Measurements from ENCODE around the gene COMT. TPM values are rescaled to one million over a fixed set of nuclear protein-coding genes. Genes with fewer than 3 reads are reported as not detected.

COMT gene
- total RNA-seq, 1 experiment from 2014 or later, result 108 TPM

- no peak overlapping the region for H3K27ac ChIP-seq (ENCODE audit: low read length)
- POLR2A ChIA-PET, result no interaction called here
- intact Hi-C loops (cut with micrococcal nuclease; ENCODE audit: unreplicated experiment) (no loop called here), in situ Hi-C loops (cut with HindIII; ENCODE audit: low pct_unique_long_range_greater_than_20kb, low sequenced_read_pairs) (no loop called here)
- TF ChIP-seq POLR2AphosphoS5 (IDR thresholded peaks at IDR 0.05; ENCODE audit: low read depth, low read length) (no peak), SIN3A (IDR thresholded peaks at IDR 0.05; ENCODE audit: borderline replicate concordance, insufficient read depth, low read depth, low read length) (no peak), REST (IDR thresholded peaks at IDR 0.05; ENCODE audit: insufficient read depth in 1 of 2, low read depth in 2 of 2, low read length in 1 of 2) (no peak), TCF7L2 (IDR thresholded peaks at IDR 0.05; ENCODE audit: low read depth, low read length) (no peak), CTCF (IDR thresholded peaks at IDR 0.05) (no peak)
- no peak overlapping the region for H3K4me3 ChIP-seq (ENCODE audit: low read depth in 2 of 2, low read length in 2 of 2)
- no peaks in the 10 kb centered on the region for H3K27me3 ChIP-seq (ENCODE audit: control insufficient read depth, insufficient read depth, low read length)
- BruUV-seq (replicated peaks), result no TSS peak
- no peaks in the 10 kb centered on the region for H3K36me3 ChIP-seq (ENCODE audit: control insufficient read depth, insufficient read depth, low read length)
- CTCF ChIA-PET, result interaction anchor here (2.0 kb wide), 1 partner anchor 44 kb away, joined by 10 read pairs; no protein-coding TSS in a partner anchor
- H3K4me1 ChIP-seq (ENCODE audit: control insufficient read depth, insufficient read depth, low read length), result no peaks in the 10 kb centered on the region
- no peaks in the 10 kb centered on the region for H3K9me3 ChIP-seq (ENCODE audit: control insufficient read depth, insufficient read depth, low read depth, low read length)
- DNase-seq (ENCODE audit: low read depth, low spot score) (no peak), ATAC-seq (no peak)
Observed at GRCh38 chr22:19969141-19969928, 27.8 kb downstream of the COMT start.

- H3K9me3 ChIP-seq (ENCODE audit: control insufficient read depth, insufficient read depth, low read depth, low read length), result no peaks in the 10 kb centered on the region
- no TSS peak for BruUV-seq (replicated peaks)
- no peaks in the 10 kb centered on the region for H3K36me3 ChIP-seq (ENCODE audit: control insufficient read depth, insufficient read depth, low read length)
- TF ChIP-seq CTCF (IDR thresholded peaks at IDR 0.05) (no peak), SIN3A (IDR thresholded peaks at IDR 0.05; ENCODE audit: borderline replicate concordance, insufficient read depth, low read depth, low read length) (no peak), TCF7L2 (IDR thresholded peaks at IDR 0.05; ENCODE audit: low read depth, low read length) (no peak), POLR2AphosphoS5 (IDR thresholded peaks at IDR 0.05; ENCODE audit: low read depth, low read length) (no peak), REST (IDR thresholded peaks at IDR 0.05; ENCODE audit: insufficient read depth in 1 of 2, low read depth in 2 of 2, low read length in 1 of 2) (no peak)
- intact Hi-C loops (cut with micrococcal nuclease; ENCODE audit: unreplicated experiment) (loop anchor here (5.0 kb wide), 1 partner anchor 42 kb away; no protein-coding TSS in a partner anchor), in situ Hi-C loops (cut with HindIII; ENCODE audit: low pct_unique_long_range_greater_than_20kb, low sequenced_read_pairs) (no loop called here)
- ChIA-PET POLR2A (interaction anchor here (0.6 kb wide), 1 partner anchor 174 kb away, joined by 3 read pairs; no protein-coding TSS in a partner anchor), CTCF (interaction anchor here (0.6 to 2.0 kb wide), 3 partner anchors 29 to 525 kb away, joined by 4 to 10 read pairs (median 5); no protein-coding TSS in a partner anchor)
- ATAC-seq (peak; percentile 37), DNase-seq (ENCODE audit: low read depth, low spot score) (no peak)
- no peaks in the 10 kb centered on the region for H3K27me3 ChIP-seq (ENCODE audit: control insufficient read depth, insufficient read depth, low read length)
- no peak overlapping the region for H3K27ac ChIP-seq (ENCODE audit: low read length)
- no peak overlapping the region for H3K4me3 ChIP-seq (ENCODE audit: low read depth in 2 of 2, low read length in 2 of 2)
- H3K4me1 ChIP-seq (ENCODE audit: control insufficient read depth, insufficient read depth, low read length), result peaks cover 5% of the 10 kb centered on the region
Observed at GRCh38 chr22:19970031-19970478, 28.5 kb downstream of the COMT start.

All from Panc1 (cell line).